Measurements from ENCODE around the gene INMT. TPM values are rescaled to one million over a fixed set of nuclear protein-coding genes. Genes with fewer than 3 reads are reported as not detected.

Gene INMT
- total and polyA plus RNA-seq, 3 experiments from 2014 or later: 0.08 to 0.18 TPM; not detected in 1

DNA sequence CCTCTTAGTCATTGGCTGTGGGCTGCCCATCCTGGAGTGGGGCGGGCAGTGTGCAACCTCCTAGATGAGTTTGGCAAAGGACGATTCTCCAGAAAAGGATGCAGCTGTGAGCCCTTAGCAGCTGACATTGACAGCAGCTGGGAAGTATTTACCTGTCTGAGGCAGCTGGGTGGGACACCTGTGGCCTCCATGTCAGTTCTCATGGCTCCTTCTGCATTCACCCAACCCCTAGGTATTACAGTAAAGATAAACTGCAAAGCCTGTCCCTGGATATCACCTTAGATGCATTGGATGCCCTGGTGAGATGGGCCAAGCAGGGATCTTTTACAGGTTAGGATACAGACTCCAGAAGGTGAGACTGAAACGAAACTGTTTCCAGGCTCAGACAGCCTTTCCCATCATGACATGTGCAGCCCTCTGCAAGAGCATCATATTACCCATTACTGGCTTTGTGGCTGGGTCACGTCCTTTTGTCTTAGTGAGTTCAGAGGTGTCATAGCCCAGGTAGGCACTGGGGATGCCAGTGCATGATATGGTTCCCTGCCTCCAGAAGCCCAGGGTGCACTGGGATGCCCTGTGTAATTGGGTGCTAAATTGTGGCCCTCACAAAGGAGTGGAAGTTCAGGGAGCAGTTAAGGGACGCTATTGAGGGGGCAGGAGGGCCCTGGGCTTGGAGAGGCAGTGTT is 48.2 kb downstream of the INMT start:
- no peaks in the 10 kb centered on the region for H3K9me3 Mint-ChIP-seq
- H3K4me1 Mint-ChIP-seq: peaks cover 8 to 14% (median 12%) of the 10 kb centered on the region in 3 donors
- DNase-seq: no peak
- H3K27me3 Mint-ChIP-seq: peaks cover 0 to 1% of the 10 kb centered on the region in 2 donors
- Histone ChIP-seq H3K27ac (ENCODE audit: low read depth, low read length) (no peak overlapping the region), H3K36me3 (ENCODE audit: insufficient read depth, low read length) (no peaks in the 10 kb centered on the region), H3K4me3 (ENCODE audit: low read length) (no peak overlapping the region), H3K4me1 (ENCODE audit: insufficient read depth, low read length) (peaks cover 10% of the 10 kb centered on the region), H3K27me3 (ENCODE audit: insufficient read depth, low read length, poor library complexity, severe bottlenecking) (no peaks in the 10 kb centered on the region), H3K9me3 (ENCODE audit: low read length) (no peaks in the 10 kb centered on the region)
- H3K27ac Mint-ChIP-seq: no peak overlapping the region
- no peak overlapping the region for H3K4me3 Mint-ChIP-seq
- H3K36me3 Mint-ChIP-seq: peaks cover 0 to 3% (median 0%) of the 10 kb centered on the region in 3 donors
- ChIA-PET CTCF (interaction anchor here (0.9 to 1.2 kb wide), 2 partner anchors 9 to 17 kb away, joined by 3 to 7 read pairs; no protein-coding TSS in a partner anchor), POLR2A (no interaction called here)

DNA sequence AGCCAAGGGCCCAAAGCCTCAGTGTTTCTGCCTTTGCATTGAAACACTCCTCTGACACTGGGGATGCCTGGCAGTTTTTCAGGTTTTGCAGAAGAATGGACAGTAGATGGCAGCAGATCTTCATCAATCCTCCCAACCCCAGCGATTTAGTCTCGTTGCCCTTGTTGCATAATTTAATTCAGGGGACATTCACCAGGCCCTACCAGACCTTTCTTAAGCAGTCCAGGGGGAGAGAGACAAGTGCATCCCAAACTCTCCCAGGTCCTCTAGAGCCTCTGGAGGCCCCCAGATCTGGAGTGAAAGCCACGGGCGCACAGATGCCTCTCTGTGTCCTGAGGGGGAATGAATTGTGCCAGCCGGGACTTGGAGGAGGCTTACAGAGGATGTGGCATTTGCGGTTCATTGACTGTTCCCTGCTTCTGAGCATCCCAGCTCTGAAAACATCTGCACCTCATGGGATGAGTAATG is 48.9 kb downstream of the INMT start:
- ChIA-PET POLR2A (no interaction called here), CTCF (no interaction called here)
- H3K36me3 ChIP-seq (ENCODE audit: insufficient read depth, low read length): no peaks in the 10 kb centered on the region
- Mint-ChIP-seq H3K36me3 (peaks cover 0 to 3% (median 0%) of the 10 kb centered on the region in 3 donors), H3K9me3 (no peaks in the 10 kb centered on the region), H3K4me1 (peaks cover 8 to 13% (median 12%) of the 10 kb centered on the region in 3 donors), H3K27ac (no peak overlapping the region), H3K27me3 (peaks cover 0 to 1% of the 10 kb centered on the region in 2 donors), H3K4me3 (no peak overlapping the region)
- H3K4me3 ChIP-seq (ENCODE audit: low read length): no peak overlapping the region
- peak in 2 of 5 donors; percentile 6 to 31 for DNase-seq
- H3K9me3 ChIP-seq (ENCODE audit: low read length): no peaks in the 10 kb centered on the region
- peaks cover 9% of the 10 kb centered on the region for H3K4me1 ChIP-seq (ENCODE audit: insufficient read depth, low read length)
- H3K27ac ChIP-seq (ENCODE audit: low read depth, low read length): no peak overlapping the region
- no peaks in the 10 kb centered on the region for H3K27me3 ChIP-seq (ENCODE audit: insufficient read depth, low read length, poor library complexity, severe bottlenecking)

DNA sequence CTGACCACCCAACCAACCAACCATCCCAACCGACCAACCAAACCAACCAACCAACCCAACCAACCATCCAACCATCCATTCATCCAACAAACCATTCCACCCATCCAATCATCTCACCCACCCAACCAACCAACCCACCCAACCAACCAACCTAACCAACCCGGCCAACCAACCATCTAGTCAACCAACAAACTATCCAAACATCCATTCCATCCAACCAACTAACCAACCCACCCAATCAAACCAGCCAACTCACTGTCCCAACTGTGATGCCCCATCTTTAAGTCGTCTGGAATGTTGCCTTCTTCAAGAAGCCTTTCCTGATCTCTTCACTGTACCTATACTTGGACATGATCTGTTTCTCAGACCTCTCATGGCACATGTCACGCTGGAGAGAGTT is 50.9 kb downstream of the INMT start:
- POLR2A ChIA-PET: no interaction called here
- H3K36me3 ChIP-seq (ENCODE audit: insufficient read depth, low read length): no peaks in the 10 kb centered on the region
- CTCF ChIA-PET: no interaction called here
- no peak overlapping the region for H3K4me3 ChIP-seq (ENCODE audit: low read length)
- no peak for DNase-seq
- Mint-ChIP-seq H3K4me1 (no peaks in the 10 kb centered on the region), H3K27me3 (peaks cover 0 to 1% of the 10 kb centered on the region in 2 donors), H3K9me3 (no peaks in the 10 kb centered on the region), H3K36me3 (peaks cover 0 to 3% (median 0%) of the 10 kb centered on the region in 3 donors), H3K27ac (no peak overlapping the region), H3K4me3 (no peak overlapping the region)
- no peaks in the 10 kb centered on the region for H3K9me3 ChIP-seq (ENCODE audit: low read length)
- no peaks in the 10 kb centered on the region for H3K27me3 ChIP-seq (ENCODE audit: insufficient read depth, low read length, poor library complexity, severe bottlenecking)
- no peak overlapping the region for H3K27ac ChIP-seq (ENCODE audit: low read depth, low read length)
- no peaks in the 10 kb centered on the region for H3K4me1 ChIP-seq (ENCODE audit: insufficient read depth, low read length)

DNA sequence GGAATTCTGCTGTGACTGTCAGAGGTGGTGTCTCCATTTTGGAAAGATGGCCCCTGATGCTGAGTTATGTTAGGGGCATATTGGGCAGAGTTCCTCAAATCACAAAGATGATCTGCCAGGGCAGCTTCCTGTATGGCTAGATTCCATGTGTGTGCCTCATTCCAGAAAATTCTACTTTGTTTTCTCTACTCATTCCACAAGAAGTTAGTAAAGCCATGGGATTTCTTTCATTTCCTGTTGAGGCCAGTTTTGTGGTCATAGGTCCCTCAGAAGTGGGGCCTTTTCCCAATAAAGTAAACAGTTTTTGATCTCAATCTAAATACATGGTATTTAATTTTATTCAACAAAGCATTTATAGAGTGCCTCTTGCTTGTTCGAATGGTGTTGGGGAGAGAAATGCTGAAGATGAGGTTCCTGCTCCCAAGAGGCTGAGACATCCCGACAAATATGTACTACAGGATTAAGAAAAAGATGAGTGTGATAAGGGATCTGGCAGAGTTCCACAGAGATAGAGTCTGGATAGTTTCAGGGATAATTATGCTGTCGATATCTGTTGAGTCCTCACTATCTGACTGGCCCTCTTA is 52.2 kb downstream of the INMT start:
- no peaks in the 10 kb centered on the region for H3K9me3 ChIP-seq (ENCODE audit: low read length)
- H3K27ac ChIP-seq (ENCODE audit: low read depth, low read length): no peak overlapping the region
- Mint-ChIP-seq H3K4me1 (no peaks in the 10 kb centered on the region), H3K4me3 (no peak overlapping the region), H3K36me3 (peaks cover 0 to 5% (median 0%) of the 10 kb centered on the region in 3 donors), H3K27me3 (peaks cover 0 to 1% of the 10 kb centered on the region in 2 donors), H3K27ac (peak overlapping the region in 1 of 8 donors; percentile 14), H3K9me3 (no peaks in the 10 kb centered on the region)
- H3K27me3 ChIP-seq (ENCODE audit: insufficient read depth, low read length, poor library complexity, severe bottlenecking): no peaks in the 10 kb centered on the region
- H3K36me3 ChIP-seq (ENCODE audit: insufficient read depth, low read length): no peaks in the 10 kb centered on the region
- H3K4me1 ChIP-seq (ENCODE audit: insufficient read depth, low read length): no peaks in the 10 kb centered on the region
- no peak overlapping the region for H3K4me3 ChIP-seq (ENCODE audit: low read length)
- ChIA-PET POLR2A (no interaction called here), CTCF (no interaction called here)
- DNase-seq: no peak

DNA sequence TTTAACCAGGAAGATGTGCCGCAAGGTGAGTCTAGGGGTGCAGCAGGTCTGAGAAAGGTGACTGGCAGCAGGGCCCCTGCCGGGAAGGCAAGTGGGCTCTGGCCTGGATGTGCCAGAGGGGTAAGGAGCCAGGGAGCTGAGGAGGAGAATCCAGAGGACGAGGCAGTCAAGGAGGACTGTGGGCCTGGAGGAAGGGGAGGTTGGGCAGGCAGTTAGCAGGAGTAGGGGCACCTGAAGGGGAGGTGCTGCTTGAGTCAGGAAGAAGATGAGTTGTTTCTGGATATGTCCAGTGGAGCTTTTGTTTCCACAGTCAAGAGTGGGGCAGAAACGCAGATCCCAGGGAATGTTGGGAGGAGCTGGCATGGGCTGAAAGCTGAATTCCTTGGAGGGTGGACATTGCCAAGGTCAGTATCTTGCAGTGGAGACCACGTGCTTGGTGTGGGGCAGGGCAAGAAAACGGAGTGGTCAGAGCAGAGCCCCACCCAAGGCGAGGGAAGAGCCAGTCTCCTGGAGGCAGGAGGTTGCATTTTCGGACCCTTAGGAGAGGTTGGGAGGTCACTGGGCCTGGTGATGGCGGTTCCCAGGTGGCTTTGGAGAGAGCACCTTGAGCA is 53.3 kb downstream of the INMT start:
- Mint-ChIP-seq H3K4me3 (no peak overlapping the region), H3K36me3 (peaks cover 0 to 5% (median 0%) of the 10 kb centered on the region in 3 donors), H3K9me3 (no peaks in the 10 kb centered on the region), H3K27ac (no peak overlapping the region), H3K27me3 (peaks cover 0 to 1% of the 10 kb centered on the region in 2 donors), H3K4me1 (no peaks in the 10 kb centered on the region)
- no peaks in the 10 kb centered on the region for H3K9me3 ChIP-seq (ENCODE audit: low read length)
- ChIA-PET CTCF (no interaction called here), POLR2A (no interaction called here)
- no peak overlapping the region for H3K4me3 ChIP-seq (ENCODE audit: low read length)
- H3K27ac ChIP-seq (ENCODE audit: low read depth, low read length): no peak overlapping the region
- no peaks in the 10 kb centered on the region for H3K36me3 ChIP-seq (ENCODE audit: insufficient read depth, low read length)
- DNase-seq: no peak
- H3K4me1 ChIP-seq (ENCODE audit: insufficient read depth, low read length): no peaks in the 10 kb centered on the region
- no peaks in the 10 kb centered on the region for H3K27me3 ChIP-seq (ENCODE audit: insufficient read depth, low read length, poor library complexity, severe bottlenecking)

DNA sequence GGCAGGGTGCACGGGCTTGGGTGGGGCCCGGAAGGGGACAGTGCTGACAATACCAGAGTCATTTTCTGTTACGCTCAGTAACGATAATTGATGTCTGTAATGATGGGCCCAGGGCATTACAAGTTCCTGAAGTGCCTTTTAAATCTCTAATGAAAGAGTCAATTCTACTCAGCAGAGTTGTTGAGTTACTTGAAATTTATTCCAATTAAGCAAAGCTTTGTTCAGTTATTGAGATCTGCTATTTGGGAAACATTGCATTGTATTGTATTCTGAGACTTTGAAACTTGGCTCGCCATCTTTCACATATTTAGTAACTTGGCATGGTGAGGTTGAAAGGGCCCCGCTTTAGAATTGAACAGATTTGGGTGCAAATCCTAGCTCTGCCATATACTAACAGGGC is 54.0 kb downstream of the INMT start:
- POLR2A ChIA-PET: no interaction called here
- no peaks in the 10 kb centered on the region for H3K27me3 ChIP-seq (ENCODE audit: insufficient read depth, low read length, poor library complexity, severe bottlenecking)
- H3K4me1 Mint-ChIP-seq: no peaks in the 10 kb centered on the region
- no peak for DNase-seq
- H3K4me3 Mint-ChIP-seq: no peak overlapping the region
- H3K27ac Mint-ChIP-seq: no peak overlapping the region
- H3K27me3 Mint-ChIP-seq: peaks cover 0 to 1% of the 10 kb centered on the region in 2 donors
- no peak overlapping the region for H3K4me3 ChIP-seq (ENCODE audit: low read length)
- H3K36me3 Mint-ChIP-seq: peaks cover 0 to 5% (median 0%) of the 10 kb centered on the region in 3 donors
- H3K9me3 Mint-ChIP-seq: no peaks in the 10 kb centered on the region
- CTCF ChIA-PET: no interaction called here
- H3K36me3 ChIP-seq (ENCODE audit: insufficient read depth, low read length): no peaks in the 10 kb centered on the region
- H3K4me1 ChIP-seq (ENCODE audit: insufficient read depth, low read length): no peaks in the 10 kb centered on the region
- H3K9me3 ChIP-seq (ENCODE audit: low read length): no peaks in the 10 kb centered on the region
- no peak overlapping the region for H3K27ac ChIP-seq (ENCODE audit: low read depth, low read length)

Other genes starting within 250 kb of the INMT start
- 10 to 100 TPM; 69.3 to 73.1 TPM for gene GGCT, start 247.3 kb upstream of the INMT start, total RNA-seq
- 25.1 TPM for gene GGCT, start 247.3 kb upstream of the INMT start, polyA plus RNA-seq
- gene GARS1, start 157.3 kb upstream of the INMT start, total RNA-seq: 100 to 1,000 TPM; 311 to 329 TPM
- 92.0 TPM for gene GARS1, start 157.3 kb upstream of the INMT start, polyA plus RNA-seq
- gene CRHR2, start 69.7 kb upstream of the INMT start, total RNA-seq: not detected
- not detected for gene CRHR2, start 69.7 kb upstream of the INMT start, polyA plus RNA-seq
- 1 to 10 TPM; 2.4 to 2.6 TPM for gene MINDY4, start 19.3 kb downstream of the INMT start, total RNA-seq
- gene MINDY4, start 19.3 kb downstream of the INMT start, polyA plus RNA-seq: 1.0 TPM
- gene AQP1, start 159.7 kb downstream of the INMT start, total RNA-seq: under 1 TPM; 0.13 to 0.15 TPM
- gene AQP1, start 159.7 kb downstream of the INMT start, polyA plus RNA-seq: not detected
- gene GHRHR, start 211.8 kb downstream of the INMT start, total RNA-seq: not detected
- gene GHRHR, start 211.8 kb downstream of the INMT start, polyA plus RNA-seq: not detected

Measured in CD8-positive, alpha-beta memory T cell (primary cell).